ENCODE results near the gene MAP6D1.

Gene MAP6D1

DNA sequence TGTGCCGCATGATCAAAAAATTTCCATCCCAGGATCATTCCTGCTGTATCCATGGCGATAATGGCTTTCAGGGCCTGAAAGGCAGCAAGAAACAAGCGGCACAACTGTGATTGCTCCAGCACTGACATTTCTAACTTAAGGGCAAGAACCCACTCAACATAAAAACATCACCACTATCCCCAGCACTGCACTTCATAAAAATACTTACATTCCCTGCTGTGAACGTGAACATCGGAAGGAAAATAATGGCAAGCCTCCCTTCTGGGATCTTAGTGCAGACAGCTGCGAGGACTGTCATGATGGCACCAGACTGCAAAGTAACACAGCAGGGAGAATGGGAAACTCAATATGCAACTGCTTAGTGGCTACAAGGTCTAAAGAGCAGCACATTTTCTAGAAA lies 8.1 kb upstream of the MAP6D1 start:
- DNase-seq (ENCODE audit: insufficient read length, low spot score) (no peak), FAIRE-seq (no peak)
- TF ChIP-seq POLR2A (IDR thresholded peaks at IDR 0.05; ENCODE audit: low read depth, low read length): no peak

DNA sequence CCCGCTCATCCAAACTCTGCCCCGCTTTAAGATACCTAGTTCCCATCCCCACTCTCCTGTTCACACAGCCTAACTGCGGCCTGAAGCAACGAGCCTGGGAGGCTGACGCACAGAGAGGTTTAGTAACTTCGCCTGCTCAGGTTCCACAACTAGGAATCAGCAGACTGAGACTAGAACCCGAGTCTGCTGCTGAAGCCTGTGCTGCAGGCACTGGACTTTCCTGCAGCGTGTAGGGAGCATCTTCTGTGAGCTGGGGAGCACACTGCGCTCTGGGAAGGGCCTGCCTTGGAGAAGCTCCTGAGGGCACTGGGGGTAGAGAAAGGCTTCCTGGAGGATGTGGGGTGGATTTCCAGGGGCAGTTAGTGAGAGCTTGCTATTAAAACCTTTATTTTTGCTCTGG lies 4.8 kb upstream of the MAP6D1 start:
- DNase-seq (ENCODE audit: insufficient read length, low spot score) (no peak), FAIRE-seq (no peak)
- TF ChIP-seq POLR2A (IDR thresholded peaks at IDR 0.05; ENCODE audit: low read depth, low read length): no peak

DNA sequence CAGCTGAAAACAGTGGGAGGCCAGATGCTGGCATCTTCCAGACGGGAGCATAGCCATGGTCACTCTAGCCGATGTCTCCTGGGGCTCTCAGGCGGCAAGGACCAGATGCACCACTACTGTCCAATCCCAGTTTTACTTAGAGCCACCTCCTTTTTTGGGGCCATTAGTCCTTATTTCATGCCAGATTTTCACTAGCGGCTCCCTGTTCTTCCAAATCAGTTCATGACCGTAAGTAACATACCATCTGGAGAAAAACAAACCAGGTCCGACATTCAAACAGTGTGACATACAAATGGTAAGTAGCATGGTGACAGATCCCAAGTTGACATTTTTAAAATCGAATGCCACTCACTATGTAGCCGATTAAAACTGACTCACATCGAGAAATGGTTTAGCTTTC lies 4.1 kb upstream of the MAP6D1 start:
- no peak for FAIRE-seq
- TF ChIP-seq POLR2A (IDR thresholded peaks at IDR 0.05; ENCODE audit: low read depth, low read length): no peak
- no peak for DNase-seq (ENCODE audit: insufficient read length, low spot score)

DNA sequence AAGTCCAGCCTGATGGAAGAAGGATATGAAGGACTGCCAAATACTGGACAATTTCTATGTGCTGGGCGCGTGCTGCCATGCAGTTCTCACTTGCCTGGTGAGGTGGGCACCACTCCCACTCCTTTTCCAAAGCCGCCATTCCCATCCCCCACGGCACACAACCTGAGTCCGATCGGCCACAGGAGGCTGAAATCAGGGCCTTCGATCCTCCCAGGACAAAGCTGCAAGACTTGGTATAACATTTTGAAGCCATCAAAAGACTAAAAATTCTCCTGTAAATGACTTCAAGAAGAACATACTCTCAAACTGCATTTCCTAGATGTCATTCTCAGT lies 3.1 kb upstream of the MAP6D1 start:
- TF ChIP-seq POLR2A (IDR thresholded peaks at IDR 0.05; ENCODE audit: low read depth, low read length): no peak
- no peak for DNase-seq (ENCODE audit: insufficient read length, low spot score)
- FAIRE-seq: no peak

DNA sequence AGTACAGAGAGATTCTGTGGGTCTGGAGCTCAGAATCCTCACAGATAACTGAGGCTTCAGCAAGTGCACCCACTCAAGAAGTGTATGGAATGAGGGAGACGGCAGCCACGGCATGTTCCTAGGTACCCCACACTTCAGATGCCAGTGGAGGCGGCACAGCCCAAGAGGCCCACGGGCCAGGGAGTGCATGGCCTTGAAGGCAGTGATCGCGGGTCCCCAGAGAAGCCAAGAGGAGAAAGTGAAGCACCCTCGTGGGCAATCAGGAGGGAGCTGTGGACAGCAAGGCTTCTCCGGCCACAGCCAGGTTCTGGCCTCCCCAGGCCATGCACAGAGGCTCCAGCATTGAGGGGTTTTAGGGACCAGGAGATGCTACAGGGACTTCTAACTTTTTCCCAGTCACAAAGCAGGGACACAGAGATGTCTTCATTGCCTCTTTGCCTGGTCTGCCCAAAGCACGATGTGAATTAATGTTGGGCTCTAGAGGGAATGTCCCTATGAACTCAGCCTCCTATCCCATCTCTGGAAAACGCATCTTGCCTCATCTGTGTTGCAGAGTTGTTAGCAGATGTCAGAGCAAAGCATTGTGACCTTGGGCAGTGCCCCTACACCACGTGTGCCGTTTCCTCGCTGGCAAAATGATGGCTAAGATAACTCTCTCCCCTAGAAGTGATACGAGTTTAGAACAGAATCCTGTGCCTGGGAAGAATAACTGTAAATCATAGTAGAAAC lies 2.6 kb upstream of the MAP6D1 start:
- no peak for DNase-seq (ENCODE audit: insufficient read length, low spot score)
- no peak for TF ChIP-seq POLR2A (IDR thresholded peaks at IDR 0.05; ENCODE audit: low read depth, low read length)
- no peak for FAIRE-seq

DNA sequence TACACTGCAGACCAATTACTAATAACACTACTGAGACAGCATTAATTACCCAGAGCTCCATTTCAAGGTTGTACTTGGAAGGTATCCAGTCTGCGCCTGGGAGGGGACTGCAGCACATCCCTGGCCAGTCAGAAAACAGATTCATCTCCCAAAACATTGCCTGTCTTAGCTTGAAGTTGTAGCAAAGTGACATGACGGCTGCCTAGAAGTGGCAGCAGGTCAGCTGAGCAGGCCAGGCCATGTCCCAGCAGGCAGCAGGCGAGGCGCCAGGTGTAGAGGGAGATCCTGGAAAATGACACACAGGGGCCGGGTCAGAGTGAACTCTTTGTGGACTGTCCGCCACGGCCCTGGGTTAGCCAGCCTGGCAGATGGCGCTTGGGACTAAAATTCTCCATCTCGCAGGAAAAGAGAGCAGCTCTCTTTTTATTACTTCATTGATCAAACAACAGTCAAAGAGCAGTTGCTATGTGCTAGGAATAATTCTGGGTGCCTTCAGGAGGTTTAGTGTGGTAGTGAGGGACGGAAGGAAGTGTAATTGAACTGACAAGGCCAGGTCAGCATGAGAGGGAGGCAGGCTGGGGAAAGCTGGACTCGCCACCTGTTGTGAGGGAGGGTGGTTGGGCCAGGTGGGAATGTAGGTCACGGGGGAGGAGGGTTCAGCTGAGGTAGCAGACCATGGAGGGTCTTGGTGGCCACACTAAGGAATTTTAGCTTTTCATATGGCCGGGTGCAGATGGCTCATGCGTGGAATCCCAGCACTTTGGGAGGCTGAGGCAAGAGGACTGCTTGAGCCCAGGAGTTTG lies 1.3 kb upstream of the MAP6D1 start:
- DNase-seq (ENCODE audit: insufficient read length, low spot score): no peak
- FAIRE-seq: no peak
- no peak for TF ChIP-seq POLR2A (IDR thresholded peaks at IDR 0.05; ENCODE audit: low read depth, low read length)

DNA sequence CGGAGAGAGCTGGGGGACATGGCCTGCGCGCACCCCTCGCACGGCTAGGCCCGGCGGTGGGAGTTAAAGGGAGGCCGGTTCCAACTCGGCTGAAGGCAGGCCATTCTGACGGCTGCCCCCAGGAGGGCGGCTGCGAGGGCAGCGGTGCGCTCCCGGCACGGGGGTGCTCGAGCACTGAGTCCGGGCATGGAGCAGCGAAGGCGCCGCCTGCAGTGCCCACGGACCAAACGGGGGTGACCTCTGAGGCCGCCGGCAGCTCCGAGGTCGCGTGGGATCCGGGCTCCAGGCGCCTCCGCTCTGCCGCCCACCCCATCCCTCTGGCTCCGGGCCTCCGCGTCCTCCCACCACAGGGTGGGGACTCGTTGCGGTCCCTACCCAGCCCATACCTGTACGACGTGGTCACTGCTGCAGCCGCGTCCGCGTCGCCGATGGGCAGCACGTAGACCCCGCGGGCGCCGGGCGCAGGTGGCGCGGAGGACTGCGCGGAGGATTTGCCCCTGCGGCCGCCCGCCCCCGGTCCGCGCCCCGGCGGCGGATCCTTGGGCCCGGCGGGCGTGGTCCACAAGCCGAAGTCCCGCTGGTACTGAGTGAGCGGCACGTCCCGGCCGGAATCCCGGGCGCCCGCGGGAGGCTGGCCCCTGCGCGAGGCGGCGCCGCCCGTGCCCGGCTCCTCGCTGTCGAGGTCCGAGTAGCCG lies 469 bp downstream of the MAP6D1 start:
- TF ChIP-seq POLR2A (IDR thresholded peaks at IDR 0.05; ENCODE audit: low read depth, low read length): no peak
- DNase-seq (ENCODE audit: insufficient read length, low spot score): no peak
- no peak for FAIRE-seq

DNA sequence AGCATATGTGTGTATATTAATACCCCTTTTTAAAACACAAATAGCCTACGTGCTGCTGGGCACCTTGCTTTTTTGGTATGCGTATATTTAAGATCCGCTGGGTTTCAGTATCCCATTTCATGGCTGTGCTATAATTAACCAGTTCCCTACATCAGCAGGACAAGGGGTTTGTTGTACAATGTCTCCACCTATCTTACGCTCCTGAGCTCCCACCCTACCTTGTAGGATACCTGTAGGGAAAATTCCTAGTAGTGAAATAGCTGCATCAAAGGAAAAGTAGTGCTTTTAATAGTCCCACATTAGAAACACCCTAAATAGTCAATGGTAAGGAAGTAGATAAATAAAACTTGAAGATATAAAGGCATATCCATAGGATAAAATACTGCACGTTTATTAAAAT lies 1.4 kb downstream of the MAP6D1 start:
- no peak for DNase-seq (ENCODE audit: insufficient read length, low spot score)
- no peak for TF ChIP-seq POLR2A (IDR thresholded peaks at IDR 0.05; ENCODE audit: low read depth, low read length)
- FAIRE-seq: no peak

DNA sequence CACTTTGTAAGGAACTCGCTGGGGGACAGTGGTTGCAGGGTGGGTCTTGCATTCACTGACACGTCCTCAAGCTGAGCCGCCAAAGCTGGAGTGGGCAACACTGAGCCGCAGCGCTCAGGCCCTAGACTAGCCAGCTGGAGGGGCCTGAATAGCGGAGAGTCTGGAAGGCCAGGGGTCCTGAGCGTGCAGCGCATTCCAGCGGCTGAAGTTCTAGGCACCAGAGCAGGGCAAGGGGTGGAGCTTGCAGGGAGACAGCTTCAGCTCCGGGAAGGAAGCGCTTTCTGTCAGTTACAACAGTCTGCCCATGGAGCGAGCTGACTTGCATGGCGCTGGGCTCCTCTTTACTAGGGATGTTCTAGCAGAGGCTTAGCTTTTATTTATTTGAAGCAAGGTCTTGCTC lies 2.7 kb downstream of the MAP6D1 start:
- no peak for TF ChIP-seq POLR2A (IDR thresholded peaks at IDR 0.05; ENCODE audit: low read depth, low read length)
- FAIRE-seq (no peak), DNase-seq (ENCODE audit: insufficient read length, low spot score) (no peak)

DNA sequence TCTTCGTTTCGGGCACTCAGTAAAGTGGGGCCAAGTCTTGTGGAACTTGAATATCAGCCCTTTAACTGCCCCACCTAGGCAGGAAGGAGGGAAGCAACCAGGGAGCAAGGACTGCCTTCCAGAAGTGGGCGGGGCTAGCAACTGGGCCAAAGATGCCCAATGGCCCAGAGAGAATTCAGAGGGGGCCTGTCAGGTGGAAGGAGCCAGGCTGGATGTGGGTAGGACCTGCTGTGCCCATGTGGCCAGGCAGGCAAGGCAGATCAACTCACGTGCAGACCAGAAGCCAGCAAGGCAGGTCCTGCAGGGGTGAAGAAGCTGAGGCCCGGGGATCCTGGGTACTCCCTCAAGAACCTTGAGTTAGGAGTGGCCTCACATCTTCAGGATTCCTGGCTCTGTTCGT lies 5.5 kb downstream of the MAP6D1 start:
- DNase-seq (ENCODE audit: insufficient read length, low spot score): no peak
- TF ChIP-seq POLR2A (IDR thresholded peaks at IDR 0.05; ENCODE audit: low read depth, low read length): no peak
- FAIRE-seq: no peak

DNA sequence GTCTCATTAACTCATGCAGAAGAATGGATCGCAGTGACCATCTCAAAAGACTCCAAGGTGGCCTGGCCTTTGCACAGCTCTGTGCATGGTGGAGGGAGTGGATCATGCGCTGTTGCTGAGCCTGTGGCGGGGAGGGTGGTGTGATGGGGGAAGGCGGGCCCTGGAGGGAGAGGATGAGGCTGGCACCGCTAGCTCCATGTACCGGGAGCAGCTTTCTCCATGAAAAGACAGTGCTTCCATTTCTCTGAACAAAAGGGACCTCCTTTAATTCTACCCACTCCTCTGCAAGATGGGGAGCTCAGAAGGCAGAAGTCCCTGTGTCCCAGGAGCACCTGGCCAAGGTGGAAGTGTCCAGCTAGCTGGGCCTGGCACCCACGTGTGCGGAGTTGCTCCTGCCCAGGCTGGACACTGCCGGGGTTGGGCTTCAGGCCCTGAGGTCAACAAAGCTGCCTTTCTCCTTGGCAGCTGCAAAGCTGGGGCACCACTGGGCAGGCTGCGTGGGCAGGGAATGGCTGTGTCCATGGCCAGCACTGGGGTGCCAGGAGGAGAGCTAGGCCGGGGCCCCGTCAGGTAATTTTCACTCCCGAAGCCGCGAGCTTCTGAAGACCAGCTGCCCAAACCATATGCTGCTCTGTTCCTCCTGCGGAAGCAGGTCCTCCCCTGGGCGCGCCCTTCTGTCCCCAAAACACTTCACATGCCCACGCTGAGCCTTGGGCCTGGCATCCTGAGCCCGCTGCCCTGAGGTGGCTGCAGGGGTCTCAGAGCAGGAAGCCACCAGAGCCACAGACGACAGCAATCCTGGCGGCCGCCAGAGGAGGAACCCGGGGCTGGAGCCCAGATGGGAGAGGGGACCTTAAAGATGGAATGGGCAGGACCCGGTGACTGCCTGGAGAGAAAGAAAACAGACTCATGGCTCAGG lies 6.4 kb downstream of the MAP6D1 start:
- DNase-seq (ENCODE audit: insufficient read length, low spot score): no peak
- no peak for FAIRE-seq
- TF ChIP-seq POLR2A (IDR thresholded peaks at IDR 0.05; ENCODE audit: low read depth, low read length): no peak

DNA sequence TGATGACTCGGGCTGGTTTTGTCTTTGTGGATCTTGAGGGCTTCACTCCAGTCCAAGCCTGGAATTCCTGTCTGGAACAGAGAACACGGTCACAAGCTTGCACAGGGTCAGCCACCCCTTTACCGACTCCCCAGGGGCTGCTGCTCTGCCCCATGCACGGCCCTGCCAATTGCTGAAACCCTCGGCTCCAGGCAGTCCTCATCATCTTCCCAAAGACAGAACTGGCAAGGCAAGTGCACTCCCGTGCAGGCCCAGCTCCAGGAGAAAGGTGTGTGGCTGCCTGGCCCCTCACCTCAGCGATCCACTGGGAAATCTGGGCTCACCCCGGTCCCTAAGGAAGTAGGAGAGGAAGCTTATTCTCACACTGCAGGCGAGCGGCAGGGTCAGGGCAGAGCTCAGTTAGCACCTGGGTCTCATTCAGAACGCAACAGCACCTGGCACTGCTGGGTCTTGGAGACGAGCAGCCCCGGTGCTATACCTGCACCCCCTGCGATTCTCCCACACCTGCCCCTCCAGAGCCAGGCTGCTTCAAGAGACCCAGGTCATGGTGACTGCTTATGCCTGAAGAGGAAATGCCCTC lies 7.2 kb downstream of the MAP6D1 start:
- no peak for FAIRE-seq
- no peak for TF ChIP-seq POLR2A (IDR thresholded peaks at IDR 0.05; ENCODE audit: low read depth, low read length)

DNA sequence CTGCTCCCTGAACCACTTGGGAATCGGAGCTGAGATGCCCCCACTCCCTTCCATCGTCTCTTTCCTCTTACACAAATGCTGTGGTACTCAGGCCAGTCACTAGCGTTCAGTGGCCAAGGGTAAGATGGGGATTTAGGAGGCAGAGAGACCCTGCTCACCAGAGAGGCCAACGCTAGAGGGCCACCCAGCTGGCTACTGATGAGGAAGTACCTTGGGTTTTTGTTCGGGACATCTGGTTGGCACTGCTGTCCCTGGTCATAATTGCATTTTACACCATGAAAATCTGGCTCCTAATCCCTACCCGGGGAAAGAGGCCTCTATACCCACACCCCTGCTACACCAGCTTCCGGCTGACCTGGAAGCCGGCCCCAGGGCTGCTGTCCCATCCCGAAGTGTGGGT lies 7.7 kb downstream of the MAP6D1 start:
- FAIRE-seq: no peak
- TF ChIP-seq POLR2A (IDR thresholded peaks at IDR 0.05; ENCODE audit: low read depth, low read length): no peak
- DNase-seq (ENCODE audit: insufficient read length, low spot score): no peak

More for the DNA sequence above, 7.2 kb downstream of the MAP6D1 start:
- DNase-seq (ENCODE audit: insufficient read length, low spot score): no peak

All from H54 (cell line).